IMR-90 (cell line): ENCODE measurements around the gene SOCS2. TPM values are rescaled to one million over a fixed set of nuclear protein-coding genes. Genes with fewer than 3 reads are reported as not detected.

ENCODE experiments used
- ATAC-seq: fragments of 200-7000 bp; cut with Tn5 transposase; 2 replicates; pipeline ENCODE4 v1.9.1; 2020; ENCODE audit warnings: low read depth, mild to moderate bottlenecking, moderate library complexity
- BruUV-seq: library from RNA; stranded (reverse); fragments of 400-500 nt; replicated peaks from 2 replicates; lab custom pipeline; 2021; lab: Mats Ljungman, UMichigan
- CTCF ChIA-PET: fragments of 300-600 bp; formaldehyde crosslinking; extraction: SDS; loops from one replicate; lab custom pipeline; 2021; ENCODE audit warnings: antibody characterized with exemption; lab: Yijun Ruan, JAX
- POLR2A ChIA-PET: fragments of 300-600 bp; sonication (Branson Sonifier 250); formaldehyde crosslinking; loops from one replicate; lab custom pipeline; 2022; ENCODE audit warnings: antibody characterized with exemption; ENCODE audit not compliant: unreplicated experiment; lab: Charles Lee
- DNase-seq: peaks from one replicate; pipeline ENCODE4 v3.0.0; 2013
- H2AFZ ChIP-seq: replicated peaks from 2 replicates; pipeline ENCODE3; 2013; ENCODE audit warnings: low read length, mild to moderate bottlenecking; ENCODE audit not compliant: poor library complexity
- H2AK5ac ChIP-seq: 2 replicates; pipeline ENCODE4 v1.6.1; 2013; ENCODE audit warnings: low read depth, low read length, inconsistent platforms
- H2AK9ac ChIP-seq: replicated peaks from 2 replicates; pipeline ENCODE3; 2013; ENCODE audit warnings: mild to moderate bottlenecking, low read depth, low read length, moderate library complexity; ENCODE audit not compliant: poor library complexity
- H2BK120ac ChIP-seq: 2 replicates; pipeline ENCODE4 v1.6.1; 2013; ENCODE audit warnings: low read depth, low read length, inconsistent platforms
- H2BK15ac ChIP-seq: 3 replicates; pipeline ENCODE4 v1.6.1; 2013; ENCODE audit warnings: low read depth, low read length, inconsistent platforms
- H2BK20ac ChIP-seq: 2 replicates; pipeline ENCODE4 v1.6.1; 2013; ENCODE audit warnings: low read depth, mild to moderate bottlenecking, inconsistent platforms, low read length, moderate library complexity
- H2BK5ac ChIP-seq: 2 replicates; pipeline ENCODE4 v1.6.1; 2013; ENCODE audit warnings: mild to moderate bottlenecking, low read depth, low read length, inconsistent platforms; ENCODE audit not compliant: poor library complexity, severe bottlenecking
- H3K14ac ChIP-seq: replicated peaks from 2 replicates; pipeline ENCODE4 v1.6.1; 2013; ENCODE audit warnings: low read depth, low read length, inconsistent platforms
- H3K18ac ChIP-seq: 2 replicates; pipeline ENCODE4 v1.6.1; 2013; ENCODE audit warnings: low read depth, low read length, control low read depth
- H3K23ac ChIP-seq: 2 replicates; pipeline ENCODE4 v1.6.1; 2013; ENCODE audit warnings: low read depth, low read length, inconsistent platforms
- H3K27ac ChIP-seq: 2 replicates; pipeline ENCODE4 v1.5.1; 2013; ENCODE audit warnings: mild to moderate bottlenecking, control low read depth, low read length; ENCODE audit not compliant: insufficient read depth
- H3K27me3 ChIP-seq: 2 replicates; pipeline ENCODE4 v1.6.1; 2013; ENCODE audit warnings: low read length; ENCODE audit not compliant: control insufficient read depth, insufficient read depth
- H3K36me3 ChIP-seq: 2 replicates; pipeline ENCODE4 v1.6.1; 2013; ENCODE audit warnings: low read length, mixed read lengths; ENCODE audit not compliant: control insufficient read depth, insufficient read depth
- H3K4ac ChIP-seq: 2 replicates; pipeline ENCODE4 v1.6.1; 2013; ENCODE audit warnings: low read depth, low read length, inconsistent platforms
- H3K4me1 ChIP-seq: 2 replicates; pipeline ENCODE4 v1.6.1; 2013; ENCODE audit warnings: low read length, mixed read lengths; ENCODE audit not compliant: control insufficient read depth, insufficient read depth
- H3K4me2 ChIP-seq: 2 replicates; pipeline ENCODE4 v1.6.1; 2013; ENCODE audit warnings: low read depth, mild to moderate bottlenecking, control low read depth, low read length, moderate library complexity
- H3K4me3 ChIP-seq: 2 replicates; pipeline ENCODE4 v1.5.1; 2013; ENCODE audit warnings: low read depth, mild to moderate bottlenecking, control low read depth, low read length, moderate library complexity; ENCODE audit not compliant: insufficient read depth
- H3K56ac ChIP-seq: 2 replicates; pipeline ENCODE4 v1.6.1; 2013; ENCODE audit warnings: low read length, inconsistent platforms; ENCODE audit not compliant: insufficient read depth; ENCODE audit errors: extremely low read depth
- H3K79me1 ChIP-seq, 2 experiments: 2 replicates each; pipeline ENCODE4 v1.6.1; 2013; ENCODE audit warnings: low read length in 2 of 2, inconsistent platforms in 1 of 2, low read depth in 1 of 2
- H3K9ac ChIP-seq: 2 replicates; pipeline ENCODE4 v1.6.1; 2013; ENCODE audit warnings: low read depth, low read length, control low read depth
- H3K9me1 ChIP-seq: 2 replicates; pipeline ENCODE4 v1.6.1; 2013; ENCODE audit warnings: low read length, inconsistent platforms; ENCODE audit not compliant: insufficient read depth
- H3K9me3 ChIP-seq: 2 replicates; pipeline ENCODE4 v1.6.1; 2013; ENCODE audit warnings: low read length; ENCODE audit not compliant: control insufficient read depth, insufficient read depth
- H4K20me1 ChIP-seq: 2 replicates; pipeline ENCODE4 v1.6.1; 2013; ENCODE audit warnings: low read length, inconsistent platforms; ENCODE audit not compliant: insufficient read depth
- H4K5ac ChIP-seq: 2 replicates; pipeline ENCODE4 v1.6.1; 2013; ENCODE audit warnings: mild to moderate bottlenecking, low read depth, low read length, control low read depth
- H4K8ac ChIP-seq, 2 experiments: 2 replicates each; pipeline ENCODE4 v1.6.1; 2013; ENCODE audit warnings: low read depth in 2 of 2, low read length in 2 of 2, control low read depth in 1 of 2, inconsistent platforms in 1 of 2
- H4K91ac ChIP-seq: 2 replicates; pipeline ENCODE4 v1.6.1; 2013; ENCODE audit warnings: low read depth, low read length, inconsistent platforms; ENCODE audit not compliant: insufficient read depth
- BHLHE40 ChIP-seq: fragments of 150-350 bp; IDR thresholded peaks from 2 replicates; pipeline ENCODE4 v1.6.1; 2016; ENCODE audit warnings: mild to moderate bottlenecking, low read depth, low read length
- CEBPB ChIP-seq: IDR thresholded peaks from 2 replicates; pipeline ENCODE4 v1.6.1; 2012; ENCODE audit warnings: low read depth, low read length, improper control_type of control experiment
- CHD1 ChIP-seq: IDR thresholded peaks from 2 replicates; pipeline ENCODE4 v1.6.1; 2012; ENCODE audit warnings: low read depth, low read length, improper control_type of control experiment
- CTCF ChIP-seq: conservative IDR thresholded peaks from 2 replicates; pipeline ENCODE4 v1.5.1; 2012; ENCODE audit warnings: mild to moderate bottlenecking, low read depth, low read length, improper control_type of control experiment
- ELK1 ChIP-seq: fragments of 150-350 bp; IDR thresholded peaks from 2 replicates; pipeline ENCODE4 v1.6.1; 2016; ENCODE audit warnings: low read depth, mild to moderate bottlenecking, low read length, moderate library complexity, borderline replicate concordance
- FOS ChIP-seq: fragments of 150-350 bp; IDR thresholded peaks from 2 replicates; pipeline ENCODE4 v1.6.1; 2016; ENCODE audit warnings: low read depth, low read length
- MAFK ChIP-seq: IDR thresholded peaks from 2 replicates; pipeline ENCODE4 v1.6.1; 2012; ENCODE audit warnings: low read depth, low read length, improper control_type of control experiment
- MAZ ChIP-seq: IDR thresholded peaks from 2 replicates; pipeline ENCODE4 v1.6.1; 2012; ENCODE audit warnings: low read depth, mild to moderate bottlenecking, low read length, improper control_type of control experiment, moderate library complexity, borderline replicate concordance
- MXI1 ChIP-seq: IDR thresholded peaks from 2 replicates; pipeline ENCODE4 v1.6.1; 2012; ENCODE audit warnings: low read depth, mild to moderate bottlenecking, low read length, moderate library complexity, borderline replicate concordance
- POLR2A ChIP-seq: IDR thresholded peaks from 2 replicates; pipeline ENCODE4 v1.6.1; 2012; ENCODE audit warnings: mild to moderate bottlenecking, low read depth, low read length
- RAD21 ChIP-seq: IDR thresholded peaks from 2 replicates; pipeline ENCODE4 v1.6.1; 2012; ENCODE audit warnings: low read length, improper control_type of control experiment
- RCOR1 ChIP-seq: IDR thresholded peaks from 2 replicates; pipeline ENCODE4 v1.6.1; 2012; ENCODE audit warnings: mild to moderate bottlenecking, low read length, improper control_type of control experiment; ENCODE audit not compliant: insufficient replicate concordance
- RFX5 ChIP-seq: IDR thresholded peaks from 2 replicates; pipeline ENCODE4 v1.8.0; 2012; ENCODE audit warnings: low read depth, mild to moderate bottlenecking, low read length, moderate library complexity
- SMC3 ChIP-seq: fragments of 150-350 bp; IDR thresholded peaks from 2 replicates; pipeline ENCODE4 v1.6.1; 2016; ENCODE audit warnings: low read depth, mild to moderate bottlenecking, antibody characterized with exemption, low read length, moderate library complexity
- USF2 ChIP-seq: fragments of 150-350 bp; IDR thresholded peaks from 2 replicates; pipeline ENCODE4 v1.6.1; 2017; ENCODE audit warnings: mild to moderate bottlenecking, antibody characterized with exemption, low read length, low read depth
- WGBS, 2 experiments: methylation state at CpG; one replicate each; pipeline versions ENCODE4 v1.1.5 to v1.1.7; 2013; ENCODE audit warnings: missing lambda C conversion rate in 2 of 2; ENCODE audit not compliant: insufficient read length in 1 of 2; ENCODE audit errors: extremely low coverage in 2 of 2; 5-methylcytosine and 5-hydroxymethylcytosine counted together
- dilution Hi-C: fragments of 300-500 bp; cut with HindIII; formaldehyde crosslinking; loops from one replicate; pipeline ENCODE4 v1.14.3; 2018; ENCODE audit warnings: low sequenced_read_pairs; ENCODE audit not compliant: unreplicated experiment
- in situ Hi-C: fragments of 300-500 bp; cut with MboI; formaldehyde crosslinking; loops from 3 replicates; pipeline ENCODE4 v1.14.3; 2019; ENCODE audit warnings: low sequenced_read_pairs, inconsistent platforms, mixed read lengths
- intact Hi-C: fragments of 100-400 bp; cut with micrococcal nuclease; formaldehyde crosslinking; loops from 2 replicates; pipeline ENCODE4 v1.10.0; 2022
- polyA plus RNA-seq, 3 experiments: library from polyadenylated mRNA; depleted of rRNA; stranded (reverse); fragments of >200 nt; gene quantifications; 2 replicates each; pipeline ENCODE4 v1.2.3, GENCODE V29; 2012; ENCODE audit warnings: low replicate concordance in 1 of 3
- total RNA-seq: library from RNA; depleted of rRNA; stranded (reverse); fragments of >200 nt; gene quantifications from 2 replicates; pipeline ENCODE4 v1.2.3, GENCODE V29; 2012

Gene SOCS2
- total and polyA plus RNA-seq, 2 of the 4 experiments (the other 2 are of a cell fraction), result 12.0 to 12.4 TPM

GRCh38 chr12:93583627-93584392, 11.3 kb downstream of the SOCS2 start:
- ATAC-seq (no peak), DNase-seq (no peak)
- dilution Hi-C loops (no loop called here), in situ Hi-C loops (no loop called here), intact Hi-C loops (no loop called here)
- ChIA-PET CTCF (interaction anchor here (0.8 kb wide), 1 partner anchor 519 kb away, joined by 3 read pairs; no protein-coding TSS in a partner anchor), POLR2A (no interaction called here)
- Histone ChIP-seq H3K9me3 (no peaks in the 10 kb centered on the region), H2BK20ac (no peak overlapping the region), H3K27ac (no peak overlapping the region), H4K5ac (no peak overlapping the region), H3K4me1 (peaks cover 7% of the 10 kb centered on the region), H3K56ac (no peak overlapping the region), H3K4ac (no peak overlapping the region), H3K9ac (no peak overlapping the region), H2AK9ac (no peak overlapping the region), H4K91ac (no peak overlapping the region), H3K4me3 (no peak overlapping the region), H3K79me1 (peaks cover 12 to 47% of the 10 kb centered on the region in 2 experiments; a peak in 3 of 4 replicates), H3K4me2 (no peak overlapping the region), H3K14ac (no peak overlapping the region), H2BK15ac (no peak overlapping the region), H3K23ac (no peak overlapping the region), H4K8ac (no peak overlapping the region), H3K9me1 (0 out of 2 replicates have a peak, but pooled peaks cover 4% of the 10 kb centered on the region), H3K27me3 (no peaks in the 10 kb centered on the region), H3K36me3 (peaks cover 2% of the 10 kb centered on the region; the same call in 1 of the 2 replicates), H2AK5ac (no peak overlapping the region), H3K18ac (no peak overlapping the region), H2BK5ac (no peak overlapping the region), H4K20me1 (no peaks in the 10 kb centered on the region), H2BK120ac (no peak overlapping the region), H2AFZ (no peak overlapping the region)
- no TSS peak for BruUV-seq
- 97% methylated on average over 3 of the region's 5 CpGs; no CpG with 5 or more reads in 1 of the 2 experiments for WGBS, 2 experiments
- TF ChIP-seq CHD1 (no peak), CTCF (no peak), BHLHE40 (no peak), MXI1 (no peak), CEBPB (no peak), FOS (no peak), MAZ (no peak), MAFK (no peak), ELK1 (no peak), RFX5 (no peak), RAD21 (no peak), POLR2A (no peak), USF2 (no peak), SMC3 (no peak), RCOR1 (no peak)
